Esophagus muscularis mucosa (tissue), 4 donors: Measurements from ENCODE around the gene ATN1. TPM values are rescaled to one million over a fixed set of nuclear protein-coding genes. Genes with fewer than 3 reads are reported as not detected.

Experiments
- DNase-seq: peaks from one replicate; pipeline ENCODE4 v3.0.0-alpha.2; 2017; ENCODE audit errors: extremely low spot score
- H3K27ac ChIP-seq, 4 donors: fragments of 200-600 bp; sonication (generic); replicated peaks in 1 of 4; 1 replicate in 3 of 4; 2 replicates in 1 of 4; pipeline ENCODE4 v1.5.1; 2016 to 2019; ENCODE audit warnings: mild to moderate bottlenecking in 1 of 4
- H3K27me3 ChIP-seq, 4 donors: fragments of 200-600 bp; sonication (generic); one replicate each; pipeline versions ENCODE4 v1.5.1 to v1.6.0; 2016 to 2019
- H3K36me3 ChIP-seq, 4 donors: fragments of 200-600 bp; sonication (generic); one replicate each; pipeline ENCODE4 v1.5.1; 2016 to 2019
- H3K4me1 ChIP-seq, 4 donors: fragments of 200-600 bp; sonication (generic); one replicate each; pipeline ENCODE4 v1.5.1; 2016 to 2019
- H3K4me3 ChIP-seq, 4 donors: fragments of 200-600 bp; sonication (generic); 1 replicate in 2 of 4; 2 replicates in 2 of 4; pipeline ENCODE4 v1.5.1; 2016 to 2019; ENCODE audit warnings: mild to moderate bottlenecking in 4 of 4, moderate library complexity in 1 of 4
- H3K9me3 ChIP-seq, 4 donors: fragments of 200-600 bp; sonication (generic); 1 replicate in 3 of 4; 2 replicates in 1 of 4; pipeline ENCODE4 v1.5.1; 2016 to 2019
- CTCF ChIP-seq, 3 experiments: fragments of 200-600 bp in 2 of 3; fragments of 450-650 bp in 1 of 3; sonication (generic) in 2 of 3; IDR thresholded peaks; one replicate each; pipeline ENCODE4 v1.5.1; 2017 to 2019; ENCODE audit warnings: antibody characterized with exemption in 3 of 3, mild to moderate bottlenecking in 2 of 3, moderate library complexity in 1 of 3
- EP300 ChIP-seq: sonication (generic); formaldehyde crosslinking; IDR thresholded peaks from one replicate; pipeline ENCODE4 v1.6.1; 2017; ENCODE audit warnings: antibody characterized with exemption
- POLR2A ChIP-seq: fragments of 450-650 bp; IDR thresholded peaks from one replicate; pipeline ENCODE4 v1.6.1; 2017; ENCODE audit warnings: antibody characterized with exemption, moderate library complexity, mild to moderate bottlenecking, low read depth
- POLR2AphosphoS5 ChIP-seq, 2 donors: sonication (generic); formaldehyde crosslinking; IDR thresholded peaks; one replicate each; pipeline ENCODE4 v1.6.1; 2017; ENCODE audit warnings: antibody characterized with exemption in 2 of 2
- WGBS: methylation state at CpG from one replicate; pipeline ENCODE4 v1.1.5; 2018; 5-methylcytosine and 5-hydroxymethylcytosine counted together
- intact Hi-C: fragments of 100-400 bp; cut with DNase I; formaldehyde crosslinking; loops from one replicate; pipeline ENCODE4 v1.15.1; 2023
- total RNA-seq, 4 donors: library from RNA; depleted of rRNA; stranded (reverse); fragments of >200 nt; gene quantifications; one replicate each; pipeline versions ENCODE4 v1.1.0 to v1.2.1, GENCODE V29; 2016

The ATN1 gene
- total RNA-seq, 4 donors from 2014 or later, result 72.2 to 163 (median 92.4) TPM

GRCh38 chr12:6928022-6928702 lies 403 bp downstream of the ATN1 start:
- H3K36me3 ChIP-seq, result peaks cover 0 to 3% (median under 1%) of the 10 kb centered on the region in 4 donors
- no peaks in the 10 kb centered on the region for H3K27me3 ChIP-seq
- TF ChIP-seq POLR2A (no peak), EP300 (no peak), POLR2AphosphoS5 (IDR thresholded peaks at IDR 0.05) (no peak), CTCF (IDR thresholded peaks at IDR 0.05) (no peak)
- intact Hi-C loops, result no loop called here
- peak overlapping the region; percentile 85 to 99 (median 92) for H3K4me3 ChIP-seq
- peak overlapping the region; percentile 95 to 99 (median 98) for H3K27ac ChIP-seq
- DNase-seq, result no peak
- no peaks in the 10 kb centered on the region for H3K9me3 ChIP-seq
- WGBS, result 2% methylated on average over 9 of the region's 79 CpGs
- H3K4me1 ChIP-seq, result peaks cover 72 to 83% (median 82%) of the 10 kb centered on the region in 4 donors

- WGBS, result 10% methylated on average over 19 of the region's 19 CpGs
- peak overlapping the region; percentile 85 to 99 (median 92) for H3K4me3 ChIP-seq
- TF ChIP-seq EP300 (no peak), CTCF (IDR thresholded peaks at IDR 0.05) (no peak), POLR2A (no peak), POLR2AphosphoS5 (IDR thresholded peaks at IDR 0.05) (no peak)
- no peak for DNase-seq
- peaks cover 0 to 10% (median 6%) of the 10 kb centered on the region in 4 donors for H3K36me3 ChIP-seq
- peaks cover 77 to 86% (median 86%) of the 10 kb centered on the region in 4 donors for H3K4me1 ChIP-seq
- H3K27me3 ChIP-seq, result no peaks in the 10 kb centered on the region
- H3K9me3 ChIP-seq, result no peaks in the 10 kb centered on the region
- peak overlapping the region; percentile 95 to 99 (median 98) for H3K27ac ChIP-seq
- intact Hi-C loops, result no loop called here
Observed at GRCh38 chr12:6928703-6929407, 1.1 kb downstream of the ATN1 start.

- H3K4me1 ChIP-seq, result peaks cover 77 to 86% (median 86%) of the 10 kb centered on the region in 4 donors
- TF ChIP-seq EP300 (no peak), CTCF (IDR thresholded peaks at IDR 0.05) (no peak), POLR2A (no peak), POLR2AphosphoS5 (IDR thresholded peaks at IDR 0.05) (no peak)
- H3K27me3 ChIP-seq, result no peaks in the 10 kb centered on the region
- DNase-seq, result no peak
- peak overlapping the region; percentile 95 to 99 (median 98) for H3K27ac ChIP-seq
- intact Hi-C loops, result no loop called here
- peaks cover 0 to 19% (median 15%) of the 10 kb centered on the region in 4 donors for H3K36me3 ChIP-seq
- H3K4me3 ChIP-seq, result peak overlapping the region; percentile 85 to 99 (median 92)
- H3K9me3 ChIP-seq, result no peaks in the 10 kb centered on the region
- 34% methylated on average over 6 of the region's 7 CpGs for WGBS
Observed at GRCh38 chr12:6929466-6930452, 2.0 kb downstream of the ATN1 start.

GRCh38 chr12:6932766-6933165 lies 5.0 kb downstream of the ATN1 start:
- Histone ChIP-seq H3K36me3 (peaks cover 6 to 40% (median 36%) of the 10 kb centered on the region in 4 donors), H3K27me3 (no peaks in the 10 kb centered on the region), H3K4me1 (peaks cover 76 to 89% (median 87%) of the 10 kb centered on the region in 4 donors), H3K4me3 (no peak overlapping the region), H3K27ac (peak overlapping the region; percentile 48 to 95 (median 92)), H3K9me3 (no peaks in the 10 kb centered on the region)
- intact Hi-C loops, result no loop called here
- TF ChIP-seq POLR2A, result no peak
- no peak for TF ChIP-seq POLR2AphosphoS5 (IDR thresholded peaks at IDR 0.05)
- no peak for TF ChIP-seq EP300
- TF ChIP-seq CTCF (IDR thresholded peaks at IDR 0.05), result no peak
- 60% methylated on average over 1 of the region's 1 CpG for WGBS
- DNase-seq, result no peak
